Diencephalon (tissue), 1 donor: ENCODE measurements around the gene RASSF7. TPM values are rescaled to one million over a fixed set of nuclear protein-coding genes. Genes with fewer than 3 reads are reported as not detected.

Source experiments
- small RNA-seq: library from RNA; depleted of rRNA; stranded (forward); fragments of <200 nt; gene quantifications from one replicate; pipeline ENCODE3, GENCODE V24; 2014
- total RNA-seq: library from RNA; depleted of rRNA; stranded (reverse); fragments of >200 nt; gene quantifications from one replicate; pipeline ENCODE4 v1.2.3, GENCODE V29; 2014

Gene RASSF7, protein sequence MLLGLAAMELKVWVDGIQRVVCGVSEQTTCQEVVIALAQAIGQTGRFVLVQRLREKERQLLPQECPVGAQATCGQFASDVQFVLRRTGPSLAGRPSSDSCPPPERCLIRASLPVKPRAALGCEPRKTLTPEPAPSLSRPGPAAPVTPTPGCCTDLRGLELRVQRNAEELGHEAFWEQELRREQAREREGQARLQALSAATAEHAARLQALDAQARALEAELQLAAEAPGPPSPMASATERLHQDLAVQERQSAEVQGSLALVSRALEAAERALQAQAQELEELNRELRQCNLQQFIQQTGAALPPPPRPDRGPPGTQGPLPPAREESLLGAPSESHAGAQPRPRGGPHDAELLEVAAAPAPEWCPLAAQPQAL
- total RNA-seq: 12.2 TPM

DNA sequence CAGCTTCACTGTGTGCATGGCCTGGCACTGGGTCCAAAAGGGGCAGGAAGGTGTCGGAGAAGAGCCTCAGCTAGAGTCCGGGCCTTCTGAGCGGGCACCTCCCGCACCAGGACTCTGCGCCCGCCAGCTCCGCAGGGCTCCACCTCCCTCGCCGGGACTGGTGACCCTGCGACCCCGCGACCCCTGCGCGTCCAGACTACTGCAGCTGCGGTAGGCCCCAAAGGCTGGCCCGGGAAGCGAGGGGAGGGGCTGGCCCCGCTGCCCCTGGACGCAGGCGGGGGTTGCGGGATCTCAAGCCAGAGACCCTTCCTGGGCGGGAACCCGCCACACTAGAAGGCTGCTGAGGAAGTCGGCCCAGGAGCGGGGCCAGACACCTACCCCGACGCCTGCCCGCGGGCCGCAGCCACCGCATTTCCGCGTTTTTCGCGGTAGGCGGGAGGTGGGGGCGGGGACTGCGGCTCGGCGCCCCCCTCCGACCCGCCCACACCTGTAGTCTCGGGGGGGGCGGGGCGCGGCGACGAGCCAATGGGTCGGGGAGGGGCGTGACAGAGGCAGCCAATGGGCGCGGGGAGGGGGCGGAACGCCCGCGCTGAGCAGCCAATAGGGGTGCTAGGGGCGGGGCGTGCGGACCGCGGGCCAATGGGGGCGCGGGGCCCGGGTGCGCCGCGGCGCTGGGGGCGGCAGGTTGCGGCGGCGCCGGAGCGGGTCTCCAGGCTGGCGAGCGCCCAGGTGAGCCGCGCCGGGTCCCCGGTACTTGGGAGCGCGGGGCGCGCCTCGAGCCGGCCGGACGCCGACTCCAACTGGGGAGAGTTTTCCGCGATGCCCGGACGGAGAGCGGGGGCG is at the start of gene RASSF7, which contains the start of gene LMNTD2:
Gene RASSF7, plus strand, starts transcription at position 666 of the 843 bp plus-strand sequence. CDS start 799 bp downstream, outside the sequence.
Gene LMNTD2, minus strand, starts transcription at position 434 of the 843 bp plus-strand sequence. Its CDS starts 22 bp downstream, at position 412.

DNA sequence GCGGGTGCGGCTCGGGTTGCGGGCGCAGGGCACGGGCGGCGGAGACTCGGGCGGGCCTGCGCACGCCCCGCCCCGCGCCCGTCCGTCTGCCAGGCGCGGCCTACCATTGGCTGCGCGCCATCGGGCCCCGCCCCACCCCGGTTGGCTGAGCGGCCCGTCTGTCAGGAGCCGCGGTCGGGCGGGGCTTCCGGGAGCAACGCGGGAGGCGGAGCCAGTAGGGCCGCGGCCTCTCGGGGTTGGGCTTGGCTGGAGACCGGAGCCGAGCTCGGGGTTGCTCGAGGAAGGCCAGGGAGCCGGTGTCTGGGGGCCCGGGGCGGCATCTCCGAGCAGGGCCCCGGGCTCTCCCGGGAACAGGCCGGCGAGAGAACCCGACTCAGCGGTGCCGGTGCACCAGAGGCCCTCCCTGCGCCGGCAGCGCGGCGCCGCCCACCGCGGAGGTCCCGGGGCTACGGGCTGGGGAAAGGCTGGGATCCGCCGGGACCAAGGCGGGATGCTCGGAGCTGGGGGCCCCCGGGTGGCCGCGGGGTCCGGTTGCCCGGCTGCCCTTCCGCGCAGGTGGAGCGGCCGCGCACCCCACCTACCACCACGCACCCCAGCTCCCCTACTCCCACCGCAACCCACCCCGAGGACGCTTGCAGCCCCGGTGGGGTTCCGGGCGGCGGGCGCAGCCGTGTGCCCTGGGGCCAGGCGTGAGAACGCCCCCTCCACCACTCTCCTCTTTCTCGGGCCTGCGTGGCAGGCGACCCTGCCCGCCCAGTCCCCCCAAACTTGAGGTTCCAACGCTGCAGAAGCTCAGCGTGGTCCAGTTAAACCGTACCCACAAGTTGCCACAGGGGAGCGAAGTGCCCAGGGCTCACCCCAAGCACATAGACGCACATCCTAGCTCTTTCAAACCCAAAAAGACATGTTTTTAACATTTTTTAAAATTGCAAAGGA is 25.0 kb upstream of the RASSF7 start, which contains the start of gene HRAS:
Gene HRAS, minus strand, starts transcription at position 58 of the 936 bp plus-strand sequence.

DNA sequence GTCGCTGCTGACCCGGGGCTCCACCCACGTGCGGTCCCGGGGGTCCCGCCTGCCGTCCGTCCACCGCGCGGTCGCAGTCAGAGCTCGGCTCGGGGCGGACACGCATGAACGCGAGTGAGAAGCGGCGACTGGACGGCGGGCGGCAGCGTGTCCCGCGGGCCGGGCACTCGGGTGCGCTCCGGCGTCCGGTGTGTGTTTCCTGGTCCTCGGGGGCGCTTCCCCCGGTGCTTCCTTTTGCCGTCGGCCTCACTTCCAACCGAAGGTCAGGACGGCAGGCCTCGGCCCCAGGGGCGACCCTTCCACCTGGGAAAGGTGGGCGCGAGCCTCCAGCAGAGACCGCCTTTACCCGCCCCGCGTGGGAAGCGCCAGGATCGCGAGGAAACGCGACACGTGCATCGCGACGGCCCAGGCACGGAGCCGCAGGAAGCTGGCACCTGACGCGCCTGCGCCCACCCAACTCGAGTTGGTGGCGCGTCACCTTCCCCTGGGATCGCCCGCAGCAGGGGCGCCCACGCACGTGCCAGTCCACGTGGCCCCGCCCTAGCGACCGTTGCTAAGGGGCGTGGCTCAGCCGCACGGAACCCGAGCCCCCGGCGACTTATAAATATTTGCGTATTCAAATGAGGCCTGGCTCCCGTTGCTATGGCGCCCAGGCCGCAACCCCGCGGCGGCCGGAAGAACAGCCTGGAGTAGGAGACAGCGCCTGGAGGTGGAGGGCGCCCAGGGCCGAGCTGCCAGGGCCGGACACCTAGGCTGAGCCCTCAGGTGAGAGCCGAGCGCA is 23.7 kb upstream of the RASSF7 start, which contains the start of gene LRRC56:
Gene LRRC56, plus strand, starts transcription at position 687 of the 781 bp plus-strand sequence. CDS start 3,158 bp downstream, outside the sequence.

GRCh38 chr11:575996-576768 is 15.4 kb downstream of the RASSF7 start, which contains the start of gene PHRF1:
Gene PHRF1, plus strand, starts transcription at chr11:576470. Its CDS starts 5,043 bp downstream, at chr11:581513.

Small RNA genes within 50 kb of the gene (small RNA-seq; reads per million reads assigned to genes)
- gene MIR210: 3.1 reads per million, percentile 90 among the genes with 10 or more reads in this experiment

Other genes with a start within 250 kb of the RASSF7 start
- 11.5 TPM for gene IFITM1, start 246.9 kb upstream of the RASSF7 start, total RNA-seq
- gene IFITM3, start 240.1 kb upstream of the RASSF7 start, total RNA-seq: 6.0 TPM
- gene B4GALNT4, start 191.5 kb upstream of the RASSF7 start, total RNA-seq: 75.7 TPM
- gene PKP3, start 166.8 kb upstream of the RASSF7 start, total RNA-seq: 0.69 TPM
- 7.6 TPM for gene SIGIRR, start 146.0 kb upstream of the RASSF7 start, total RNA-seq
- gene ANO9, start 119.0 kb upstream of the RASSF7 start, total RNA-seq: not detected
- 28.1 TPM for gene PTDSS2, start 110.7 kb upstream of the RASSF7 start, total RNA-seq
- gene RNH1, start 53.7 kb upstream of the RASSF7 start, total RNA-seq: 45.7 TPM
- gene HRAS, start 25.4 kb upstream of the RASSF7 start, total RNA-seq: 71.5 TPM
- gene LRRC56, start 23.4 kb upstream of the RASSF7 start, total RNA-seq: 3.5 TPM
- 0.23 TPM for gene LMNTD2, start 232 bp upstream of the RASSF7 start, total RNA-seq
- gene PHRF1, start 15.5 kb downstream of the RASSF7 start, total RNA-seq: 24.0 TPM
- gene IRF7, start 55.0 kb downstream of the RASSF7 start, total RNA-seq: 3.9 TPM
- gene CDHR5, start 64.0 kb downstream of the RASSF7 start, total RNA-seq: 0.23 TPM
- not detected for gene SCT, start 66.2 kb downstream of the RASSF7 start, total RNA-seq
- gene DRD4, start 76.3 kb downstream of the RASSF7 start, total RNA-seq: not detected
- 76.6 TPM for gene DEAF1, start 134.3 kb downstream of the RASSF7 start, total RNA-seq
- gene TMEM80, start 134.8 kb downstream of the RASSF7 start, total RNA-seq: 12.0 TPM
- gene EPS8L2, start 145.3 kb downstream of the RASSF7 start, total RNA-seq: 4.2 TPM
- 76.1 TPM for gene TALDO1, start 186.5 kb downstream of the RASSF7 start, total RNA-seq
- 40.8 TPM for gene GATD1, start 216.5 kb downstream of the RASSF7 start, total RNA-seq
- 19.4 TPM for gene CEND1, start 229.1 kb downstream of the RASSF7 start, total RNA-seq
- 24.7 TPM for gene SLC25A22, start 237.3 kb downstream of the RASSF7 start, total RNA-seq
- 5.5 TPM for gene PIDD1, start 244.3 kb downstream of the RASSF7 start, total RNA-seq
- 265 TPM for gene RPLP2, start 249.0 kb downstream of the RASSF7 start, total RNA-seq